Neural cell (in vitro differentiated cells): ENCODE results near the gene GPSM1. TPM values are rescaled to one million over a fixed set of nuclear protein-coding genes. Genes with fewer than 3 reads are reported as not detected.

Experiments
- H2AFZ ChIP-seq: fragments of 200-600, 300-800 bp; sonication (generic), shearing (Covaris generic); 2 replicates; pipeline ENCODE4 v1.6.0; 2014; ENCODE audit warnings: low read depth, mild to moderate bottlenecking, antibody characterized with exemption, low read length, moderate library complexity
- H3F3A ChIP-seq: fragments of 200-600 bp; shearing (Covaris generic); 2 replicates; pipeline ENCODE4 v1.6.1; 2016; ENCODE audit warnings: mild to moderate bottlenecking, moderate library complexity, mixed read lengths, antibody characterized with exemption, low read length; ENCODE audit not compliant: insufficient read depth, poor library complexity, severe bottlenecking
- H3K27ac ChIP-seq: fragments of 200-600, 300-800 bp; sonication (generic), shearing (Covaris generic); 2 replicates; pipeline ENCODE4 v1.5.1; 2014; ENCODE audit warnings: mild to moderate bottlenecking, low read length, moderate library complexity
- H3K27me3 ChIP-seq: fragments of 300-800, 200-600 bp; sonication (generic), shearing (Covaris generic); 2 replicates; pipeline ENCODE4 v1.6.0; 2014; ENCODE audit warnings: mild to moderate bottlenecking, low read depth, low read length, moderate library complexity; ENCODE audit not compliant: insufficient read depth
- H3K36me3 ChIP-seq: fragments of 300-800, 200-600 bp; sonication (generic), shearing (Covaris generic); 2 replicates; pipeline ENCODE4 v1.5.1; 2014; ENCODE audit warnings: mild to moderate bottlenecking, antibody characterized with exemption, low read length, moderate library complexity; ENCODE audit not compliant: insufficient read depth
- H3K4me2 ChIP-seq: fragments of 300-800, 200-600 bp; sonication (generic), shearing (Covaris generic); 2 replicates; pipeline ENCODE4 v1.6.0; 2014; ENCODE audit warnings: mild to moderate bottlenecking, low read length
- H3K4me3 ChIP-seq: fragments of 300-800, 200-600 bp; sonication (generic), shearing (Covaris generic); 2 replicates; pipeline ENCODE4 v1.5.1; 2014; ENCODE audit warnings: mild to moderate bottlenecking, low read length, moderate library complexity
- H3K79me2 ChIP-seq: fragments of 200-600 bp; shearing (Covaris generic); replicated peaks from 2 replicates; pipeline ENCODE4 v1.6.0; 2014; ENCODE audit warnings: mild to moderate bottlenecking, low read length, moderate library complexity; ENCODE audit not compliant: insufficient read depth
- H3K9ac ChIP-seq: fragments of 300-800, 200-600 bp; sonication (generic), shearing (Covaris generic); 2 replicates; pipeline ENCODE4 v1.6.1; 2016; ENCODE audit warnings: mild to moderate bottlenecking, low read length, mixed read lengths
- H3K9me2 ChIP-seq: fragments of 200-600 bp; shearing (Covaris generic); 2 replicates; pipeline ENCODE4 v1.6.1; 2016; ENCODE audit warnings: mild to moderate bottlenecking, low read length, mixed read lengths; ENCODE audit not compliant: insufficient read depth
- H3K9me3 ChIP-seq: fragments of 200-600, 300-800 bp; sonication (generic), shearing (Covaris generic); 2 replicates; pipeline ENCODE4 v1.6.1; 2016; ENCODE audit warnings: mild to moderate bottlenecking, mixed run types, low read length, moderate library complexity, mixed read lengths
- H4K20me1 ChIP-seq: fragments of 200-600 bp; shearing (Covaris generic); 2 replicates; pipeline ENCODE4 v1.6.1; 2016; ENCODE audit warnings: mild to moderate bottlenecking, mixed run types; ENCODE audit not compliant: insufficient read depth
- EP300 ChIP-seq: fragments of 450-650 bp; conservative IDR thresholded peaks from 2 replicates; pipeline ENCODE4 v1.6.1; 2014; ENCODE audit warnings: antibody characterized with exemption, mild to moderate bottlenecking, moderate library complexity; ENCODE audit not compliant: poor library complexity, severe bottlenecking
- EZH2 ChIP-seq: fragments of 200-600, 300-800 bp; shearing (Covaris generic), sonication (generic); IDR thresholded peaks from 2 replicates; pipeline ENCODE4 v1.6.1; 2014; ENCODE audit warnings: antibody characterized with exemption, low read length, borderline replicate concordance, mild to moderate bottlenecking; ENCODE audit not compliant: insufficient read depth, poor library complexity, severe bottlenecking
- MXI1 ChIP-seq: fragments of 450-650 bp; conservative IDR thresholded peaks from 2 replicates; pipeline ENCODE4 v1.6.1; 2014; ENCODE audit warnings: antibody characterized with exemption, mild to moderate bottlenecking; ENCODE audit not compliant: poor library complexity, severe bottlenecking
- POLR2AphosphoS5 ChIP-seq: IDR thresholded peaks from 2 replicates; pipeline ENCODE4 v1.6.1; 2012
- RAD21 ChIP-seq: fragments of 450-650 bp; conservative IDR thresholded peaks from 2 replicates; pipeline ENCODE4 v1.6.1; 2014; ENCODE audit warnings: antibody characterized with exemption, mild to moderate bottlenecking, moderate library complexity
- SMC3 ChIP-seq: fragments of 450-650 bp; conservative IDR thresholded peaks from 2 replicates; pipeline ENCODE4 v1.6.1; 2014; ENCODE audit warnings: antibody characterized with exemption, mild to moderate bottlenecking, moderate library complexity; ENCODE audit not compliant: poor library complexity
- TAF1 ChIP-seq: IDR thresholded peaks from 2 replicates; pipeline ENCODE4 v1.6.1; 2012; ENCODE audit warnings: low read depth
- polyA plus RNA-seq: library from polyadenylated mRNA; depleted of rRNA; stranded (reverse); fragments of >200 nt; gene quantifications from 2 replicates; pipeline ENCODE4 v1.2.3, GENCODE V29; 2014
- TF ChIP-seq, protein P1 (sequence below): fragments of 450-650 bp; IDR thresholded peaks from 2 replicates; pipeline ENCODE4 v1.5.1; 2014; ENCODE audit warnings: antibody characterized with exemption, mild to moderate bottlenecking, moderate library complexity; ENCODE audit not compliant: poor library complexity, severe bottlenecking
- TF ChIP-seq, protein P2 (sequence below): IDR thresholded peaks from 2 replicates; pipeline ENCODE4 v1.6.1; 2012; ENCODE audit warnings: borderline replicate concordance

GPSM1 gene
- polyA plus RNA-seq, 1 donor from 2014 or later, result 117 TPM

DNA sequence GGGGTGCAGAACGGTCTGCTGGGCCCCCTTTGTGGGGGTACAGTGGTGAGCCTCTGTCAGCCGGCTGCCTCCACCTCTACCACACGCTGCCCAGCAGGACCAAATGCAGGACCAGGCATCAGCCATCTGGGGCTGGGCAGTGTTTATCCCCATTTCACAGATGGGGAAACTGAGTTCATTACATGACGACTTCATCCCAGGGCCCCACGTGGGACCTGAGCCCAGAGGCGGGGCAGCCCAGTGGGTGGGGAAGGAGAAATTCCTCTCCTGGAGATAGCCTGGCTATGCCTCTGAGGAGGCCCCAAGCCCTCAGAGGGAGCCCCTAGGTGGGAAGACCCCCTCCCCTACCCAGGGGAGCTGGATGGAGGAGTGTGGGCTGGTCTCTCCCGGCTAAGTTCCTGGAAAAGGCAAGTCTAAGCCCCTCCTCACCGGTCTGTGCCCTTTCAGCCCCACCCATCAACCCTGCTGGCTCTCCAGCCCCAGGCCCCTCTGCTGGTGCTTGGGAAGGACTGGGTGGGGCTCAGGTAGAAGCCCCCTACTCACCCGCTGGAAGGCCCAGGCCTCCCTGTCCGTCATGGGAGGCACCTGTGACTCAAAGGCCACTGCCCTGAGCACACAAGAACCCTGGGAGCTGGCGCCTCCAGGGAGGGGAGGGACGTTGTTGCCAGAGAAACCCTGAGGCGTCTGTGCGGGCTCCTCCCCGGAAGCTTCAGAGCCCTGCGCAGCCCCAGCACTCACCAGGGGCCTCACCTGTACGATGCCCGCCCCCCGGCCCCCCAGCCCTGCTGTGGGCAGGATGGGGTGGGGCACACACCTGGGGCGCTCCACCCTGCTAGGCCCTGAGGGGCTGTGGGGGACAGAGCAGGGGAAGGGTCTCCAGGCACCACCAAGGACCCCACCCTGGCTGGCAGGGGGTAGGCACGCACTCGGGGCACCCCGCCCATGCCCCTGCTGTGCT is 16.0 kb upstream of the GPSM1 start:
- TF ChIP-seq RAD21, result no peak
- Histone ChIP-seq H4K20me1 (no peaks in the 10 kb centered on the region), H2AFZ (no peak overlapping the region), H3K27me3 (no peaks in the 10 kb centered on the region), H3K79me2 (no peaks in the 10 kb centered on the region), H3K36me3 (no peaks in the 10 kb centered on the region), H3K9me2 (no peaks in the 10 kb centered on the region), H3K9me3 (peaks cover 5% of the 10 kb centered on the region), H3K4me3 (no peak overlapping the region), H3K9ac (no peak overlapping the region), H3K4me2 (no peak overlapping the region), H3F3A (no peaks in the 10 kb centered on the region), H3K27ac (no peak overlapping the region)

DNA sequence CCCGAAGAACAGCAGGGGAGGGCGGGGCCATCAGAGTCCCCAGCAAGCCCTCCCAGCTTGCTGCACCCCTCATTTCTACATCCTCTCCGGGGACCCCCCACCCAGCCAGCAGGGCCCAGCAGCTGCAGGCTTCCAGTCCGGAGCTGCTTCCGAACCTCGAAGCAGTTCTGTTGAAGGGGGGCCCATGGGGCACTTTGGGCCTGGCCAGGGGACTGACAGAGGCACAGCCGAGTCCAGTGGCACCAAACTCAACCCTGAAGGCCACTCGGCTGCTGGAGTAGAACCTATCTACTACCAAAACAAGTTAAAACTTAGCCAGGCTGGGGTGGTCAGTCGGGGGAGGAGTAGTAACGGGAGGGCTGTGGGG is 15.3 kb upstream of the GPSM1 start:
- Histone ChIP-seq H3F3A (no peaks in the 10 kb centered on the region), H3K9me3 (peaks cover 5% of the 10 kb centered on the region), H2AFZ (no peak overlapping the region), H3K9me2 (no peaks in the 10 kb centered on the region), H3K79me2 (no peaks in the 10 kb centered on the region), H4K20me1 (no peaks in the 10 kb centered on the region), H3K4me3 (no peak overlapping the region), H3K4me2 (no peak overlapping the region), H3K9ac (no peak overlapping the region), H3K27me3 (no peaks in the 10 kb centered on the region), H3K27ac (no peak overlapping the region), H3K36me3 (no peaks in the 10 kb centered on the region)
- TF ChIP-seq EP300 (no peak), POLR2AphosphoS5 (no peak), SMC3 (no peak), EZH2 (no peak), MXI1 (no peak)
- TF ChIP-seq, protein P1, sequence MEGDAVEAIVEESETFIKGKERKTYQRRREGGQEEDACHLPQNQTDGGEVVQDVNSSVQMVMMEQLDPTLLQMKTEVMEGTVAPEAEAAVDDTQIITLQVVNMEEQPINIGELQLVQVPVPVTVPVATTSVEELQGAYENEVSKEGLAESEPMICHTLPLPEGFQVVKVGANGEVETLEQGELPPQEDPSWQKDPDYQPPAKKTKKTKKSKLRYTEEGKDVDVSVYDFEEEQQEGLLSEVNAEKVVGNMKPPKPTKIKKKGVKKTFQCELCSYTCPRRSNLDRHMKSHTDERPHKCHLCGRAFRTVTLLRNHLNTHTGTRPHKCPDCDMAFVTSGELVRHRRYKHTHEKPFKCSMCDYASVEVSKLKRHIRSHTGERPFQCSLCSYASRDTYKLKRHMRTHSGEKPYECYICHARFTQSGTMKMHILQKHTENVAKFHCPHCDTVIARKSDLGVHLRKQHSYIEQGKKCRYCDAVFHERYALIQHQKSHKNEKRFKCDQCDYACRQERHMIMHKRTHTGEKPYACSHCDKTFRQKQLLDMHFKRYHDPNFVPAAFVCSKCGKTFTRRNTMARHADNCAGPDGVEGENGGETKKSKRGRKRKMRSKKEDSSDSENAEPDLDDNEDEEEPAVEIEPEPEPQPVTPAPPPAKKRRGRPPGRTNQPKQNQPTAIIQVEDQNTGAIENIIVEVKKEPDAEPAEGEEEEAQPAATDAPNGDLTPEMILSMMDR, result no peak

GRCh38 chr9:136312436-136312835 is 14.9 kb upstream of the GPSM1 start:
- Histone ChIP-seq H3K27ac (no peak overlapping the region), H3K9me3 (peaks cover 5% of the 10 kb centered on the region), H2AFZ (no peak overlapping the region), H3K4me3 (no peak overlapping the region), H3K27me3 (no peaks in the 10 kb centered on the region), H3K9ac (no peak overlapping the region), H3K79me2 (no peaks in the 10 kb centered on the region), H3K4me2 (no peak overlapping the region), H3F3A (no peaks in the 10 kb centered on the region), H3K9me2 (no peaks in the 10 kb centered on the region), H4K20me1 (no peaks in the 10 kb centered on the region), H3K36me3 (no peaks in the 10 kb centered on the region)
- no peak for TF ChIP-seq POLR2AphosphoS5
- TF ChIP-seq, protein P1, result no peak
- TF ChIP-seq MXI1, result no peak
- TF ChIP-seq, protein P2, sequence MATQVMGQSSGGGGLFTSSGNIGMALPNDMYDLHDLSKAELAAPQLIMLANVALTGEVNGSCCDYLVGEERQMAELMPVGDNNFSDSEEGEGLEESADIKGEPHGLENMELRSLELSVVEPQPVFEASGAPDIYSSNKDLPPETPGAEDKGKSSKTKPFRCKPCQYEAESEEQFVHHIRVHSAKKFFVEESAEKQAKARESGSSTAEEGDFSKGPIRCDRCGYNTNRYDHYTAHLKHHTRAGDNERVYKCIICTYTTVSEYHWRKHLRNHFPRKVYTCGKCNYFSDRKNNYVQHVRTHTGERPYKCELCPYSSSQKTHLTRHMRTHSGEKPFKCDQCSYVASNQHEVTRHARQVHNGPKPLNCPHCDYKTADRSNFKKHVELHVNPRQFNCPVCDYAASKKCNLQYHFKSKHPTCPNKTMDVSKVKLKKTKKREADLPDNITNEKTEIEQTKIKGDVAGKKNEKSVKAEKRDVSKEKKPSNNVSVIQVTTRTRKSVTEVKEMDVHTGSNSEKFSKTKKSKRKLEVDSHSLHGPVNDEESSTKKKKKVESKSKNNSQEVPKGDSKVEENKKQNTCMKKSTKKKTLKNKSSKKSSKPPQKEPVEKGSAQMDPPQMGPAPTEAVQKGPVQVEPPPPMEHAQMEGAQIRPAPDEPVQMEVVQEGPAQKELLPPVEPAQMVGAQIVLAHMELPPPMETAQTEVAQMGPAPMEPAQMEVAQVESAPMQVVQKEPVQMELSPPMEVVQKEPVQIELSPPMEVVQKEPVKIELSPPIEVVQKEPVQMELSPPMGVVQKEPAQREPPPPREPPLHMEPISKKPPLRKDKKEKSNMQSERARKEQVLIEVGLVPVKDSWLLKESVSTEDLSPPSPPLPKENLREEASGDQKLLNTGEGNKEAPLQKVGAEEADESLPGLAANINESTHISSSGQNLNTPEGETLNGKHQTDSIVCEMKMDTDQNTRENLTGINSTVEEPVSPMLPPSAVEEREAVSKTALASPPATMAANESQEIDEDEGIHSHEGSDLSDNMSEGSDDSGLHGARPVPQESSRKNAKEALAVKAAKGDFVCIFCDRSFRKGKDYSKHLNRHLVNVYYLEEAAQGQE, result no peak
- no peak for TF ChIP-seq TAF1
- TF ChIP-seq EP300, result no peak
- no peak for TF ChIP-seq RAD21
- no peak for TF ChIP-seq EZH2
- TF ChIP-seq SMC3, result no peak
